ENCODE results near the gene SFMBT1. TPM values are rescaled to one million over a fixed set of nuclear protein-coding genes. Genes with fewer than 3 reads are reported as not detected.

Gene SFMBT1
- total and polyA plus RNA-seq, 4 donors, result 4.4 to 17.8 (median 10.4) TPM

GRCh38 chr3:52860424-52860768 is 185.5 kb downstream of the SFMBT1 start:
- WGBS, result 95% methylated on average over 8 of the region's 8 CpGs
- Histone ChIP-seq H3K27ac (ENCODE audit: low read depth in 1 of 2, low read length in 2 of 2) (no peak overlapping the region), H3K9me3 (ENCODE audit: control insufficient read depth in 4 of 4, low read length in 3 of 4) (no peaks in the 10 kb centered on the region), H3K4me1 (ENCODE audit: control insufficient read depth in 4 of 4, insufficient read depth in 4 of 4, low read length in 3 of 4) (no peaks in the 10 kb centered on the region), H3K9ac (ENCODE audit: low read depth in 1 of 2, low read length in 2 of 2) (no peak overlapping the region), H3K36me3 (ENCODE audit: control insufficient read depth in 4 of 4, insufficient read depth in 3 of 4, low read depth in 1 of 4, low read length in 3 of 4) (peaks cover 0 to 2% (median 0%) of the 10 kb centered on the region in 4 donors), H3K4me3 (ENCODE audit: low read depth in 1 of 3, low read length in 3 of 3) (no peak overlapping the region), H3K27me3 (ENCODE audit: control insufficient read depth in 4 of 4, insufficient read depth in 4 of 4, low read length in 3 of 4) (no peaks in the 10 kb centered on the region)
- no peak for DNase-seq (ENCODE audit: low spot score)
- no peak for TF ChIP-seq SP1 (IDR thresholded peaks at IDR 0.05)
- no peak for TF ChIP-seq HNF4G (IDR thresholded peaks at IDR 0.05)
- no peak for TF ChIP-seq GABPA (IDR thresholded peaks at IDR 0.05 in 1 of 2, conservative IDR thresholded peaks at IDR 0.05 in 1 of 2)
- TF ChIP-seq, protein P1, sequence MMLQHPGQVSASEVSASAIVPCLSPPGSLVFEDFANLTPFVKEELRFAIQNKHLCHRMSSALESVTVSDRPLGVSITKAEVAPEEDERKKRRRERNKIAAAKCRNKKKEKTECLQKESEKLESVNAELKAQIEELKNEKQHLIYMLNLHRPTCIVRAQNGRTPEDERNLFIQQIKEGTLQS (IDR thresholded peaks at IDR 0.05), result no peak
- TF ChIP-seq HNF4A (conservative IDR thresholded peaks at IDR 0.05), result no peak
- TF ChIP-seq FOXA2 (IDR thresholded peaks at IDR 0.05), result no peak
- no peak for TF ChIP-seq MAX (IDR thresholded peaks at IDR 0.05)
- no peak for TF ChIP-seq RAD21 (IDR thresholded peaks at IDR 0.05)
- no peak for TF ChIP-seq EGR1 (IDR thresholded peaks at IDR 0.05; ENCODE audit: low read depth in 2 of 2)
- no peak for TF ChIP-seq REST (IDR thresholded peaks at IDR 0.05)

GRCh38 chr3:52859686-52860423 is 186.0 kb downstream of the SFMBT1 start:
- no peak overlapping the region for H3K9ac ChIP-seq (ENCODE audit: low read depth in 1 of 2, low read length in 2 of 2)
- no peak for TF ChIP-seq RAD21 (IDR thresholded peaks at IDR 0.05)
- TF ChIP-seq FOXA1 (IDR thresholded peaks at IDR 0.05), result no peak
- TF ChIP-seq JUND (IDR thresholded peaks at IDR 0.05), result no peak
- no peak for TF ChIP-seq HNF4G (IDR thresholded peaks at IDR 0.05)
- no peak for TF ChIP-seq YY1 (IDR thresholded peaks at IDR 0.05)
- TF ChIP-seq TAF1 (conservative IDR thresholded peaks at IDR 0.05), result no peak
- TF ChIP-seq ZBTB33 (IDR thresholded peaks at IDR 0.05), result no peak
- TF ChIP-seq, protein P1 (IDR thresholded peaks at IDR 0.05), result no peak
- TF ChIP-seq REST (IDR thresholded peaks at IDR 0.05), result no peak
- H3K4me3 ChIP-seq (ENCODE audit: low read depth in 1 of 3, low read length in 3 of 3), result no peak overlapping the region
- no peaks in the 10 kb centered on the region for H3K9me3 ChIP-seq (ENCODE audit: control insufficient read depth in 4 of 4, low read length in 3 of 4)
- no peaks in the 10 kb centered on the region for H3K27me3 ChIP-seq (ENCODE audit: control insufficient read depth in 4 of 4, insufficient read depth in 4 of 4, low read length in 3 of 4)
- no peak for DNase-seq (ENCODE audit: low spot score)
- H3K27ac ChIP-seq (ENCODE audit: low read depth in 1 of 2, low read length in 2 of 2), result no peak overlapping the region
- 96% methylated on average over 8 of the region's 8 CpGs for WGBS
- no peaks in the 10 kb centered on the region for H3K4me1 ChIP-seq (ENCODE audit: control insufficient read depth in 4 of 4, insufficient read depth in 4 of 4, low read length in 3 of 4)
- peaks cover 0 to 2% (median 0%) of the 10 kb centered on the region in 4 donors for H3K36me3 ChIP-seq (ENCODE audit: control insufficient read depth in 4 of 4, insufficient read depth in 3 of 4, low read depth in 1 of 4, low read length in 3 of 4)

All from liver (tissue), 9 donors.